KMS-11 (cell line): ENCODE data around the gene ATXN7L2.

Source experiments
- H2AFZ ChIP-seq: fragments of 200-600 bp; sonication (generic); 2 replicates; pipeline ENCODE4 v1.6.1; 2016; ENCODE audit warnings: antibody characterized with exemption, mixed run types, low read depth
- H3K27ac ChIP-seq: fragments of 200-600 bp; sonication (generic); 2 replicates; pipeline ENCODE4 v1.6.1; 2016; ENCODE audit warnings: mild to moderate bottlenecking, mixed run types
- H3K27me3 ChIP-seq: fragments of 200-600 bp; sonication (generic); 2 replicates; pipeline ENCODE4 v1.6.1; 2017; ENCODE audit warnings: mild to moderate bottlenecking, low read depth, mixed run types, moderate library complexity; ENCODE audit not compliant: insufficient read depth
- H3K36me3 ChIP-seq: fragments of 200-600 bp; sonication (generic); 2 replicates; pipeline ENCODE4 v1.6.1; 2017; ENCODE audit warnings: mild to moderate bottlenecking, mixed run types; ENCODE audit not compliant: insufficient read depth
- H3K4me1 ChIP-seq: fragments of 200-600 bp; sonication (generic); 2 replicates; pipeline ENCODE4 v1.6.1; 2016; ENCODE audit warnings: mild to moderate bottlenecking, low read depth, mixed run types; ENCODE audit not compliant: poor library complexity, severe bottlenecking
- H3K4me2 ChIP-seq: fragments of 200-600 bp; sonication (generic); 2 replicates; pipeline ENCODE4 v1.7.0; 2016; ENCODE audit warnings: mild to moderate bottlenecking, mixed run types
- H3K4me3 ChIP-seq: fragments of 200-600 bp; sonication (generic); IDR thresholded peaks from 2 replicates; pipeline ENCODE4 v1.6.1; 2017; ENCODE audit warnings: low read depth, low read length, mixed read lengths; ENCODE audit not compliant: insufficient read depth
- H3K79me2 ChIP-seq: fragments of 200-600 bp; sonication (generic); 2 replicates; pipeline ENCODE4 v1.6.1; 2016; ENCODE audit warnings: low read depth, mixed run types; ENCODE audit not compliant: insufficient read depth
- H3K9ac ChIP-seq: fragments of 200-600 bp; sonication (generic); 2 replicates; pipeline ENCODE4 v1.6.1; 2016; ENCODE audit warnings: mild to moderate bottlenecking, mixed run types
- H4K20me1 ChIP-seq: fragments of 200-600 bp; sonication (generic); 2 replicates; pipeline ENCODE4 v1.6.1; 2016; ENCODE audit warnings: mild to moderate bottlenecking, mixed run types; ENCODE audit not compliant: insufficient read depth
- CTCF ChIP-seq: fragments of 200-600 bp; sonication (generic); conservative IDR thresholded peaks from 2 replicates; pipeline ENCODE4 v1.6.1; 2017; ENCODE audit warnings: low read depth, mild to moderate bottlenecking, antibody characterized with exemption, low read length, moderate library complexity, mixed read lengths

ATXN7L2 gene

GRCh38 chr1:109483672-109484518 is at the start of gene ATXN7L2:
TSS of gene ATXN7L2 (plus strand) at chr1:109483905. CDS start at chr1:109483954, 49 bp downstream.
- no peak for TF ChIP-seq CTCF
- Histone ChIP-seq H3K27ac (peak within 1 kb of the TSS; percentile 85), H3K36me3 (no peaks in the 10 kb centered on the region), H3K79me2 (peaks cover 9% of the 10 kb centered on the region; the same call in 1 of the 2 replicates), H3K27me3 (peaks cover 29% of the 10 kb centered on the region; the same call in 1 of the 2 replicates), H3K4me3 (peak within 1 kb of the TSS; percentile 100), H3K4me2 (peak within 1 kb of the TSS; percentile 100), H3K4me1 (peaks cover 21% of the 10 kb centered on the region), H3K9ac (peak within 1 kb of the TSS; percentile 98), H4K20me1 (no peaks in the 10 kb centered on the region), H2AFZ (peak within 1 kb of the TSS; percentile 99)

GRCh38 chr1:109434484-109434883 is 49.2 kb upstream of the ATXN7L2 start:
- Histone ChIP-seq H2AFZ (no peak overlapping the region), H3K4me3 (no peak overlapping the region), H3K36me3 (no peaks in the 10 kb centered on the region), H3K9ac (no peak overlapping the region), H3K4me1 (peaks cover 6% of the 10 kb centered on the region), H4K20me1 (no peaks in the 10 kb centered on the region), H3K27me3 (no peaks in the 10 kb centered on the region), H3K4me2 (no peak overlapping the region), H3K27ac (no peak overlapping the region), H3K79me2 (no peaks in the 10 kb centered on the region)
- no peak for TF ChIP-seq CTCF

GRCh38 chr1:109438798-109439297 is 44.9 kb upstream of the ATXN7L2 start:
- H3K4me2 ChIP-seq: no peak overlapping the region
- no peak overlapping the region for H3K9ac ChIP-seq
- H3K36me3 ChIP-seq: no peaks in the 10 kb centered on the region
- no peak overlapping the region for H3K27ac ChIP-seq
- no peaks in the 10 kb centered on the region for H3K79me2 ChIP-seq
- no peak for TF ChIP-seq CTCF
- no peak overlapping the region for H3K4me3 ChIP-seq
- peaks cover 6% of the 10 kb centered on the region for H3K4me1 ChIP-seq
- no peak overlapping the region for H2AFZ ChIP-seq
- no peaks in the 10 kb centered on the region for H3K27me3 ChIP-seq
- no peaks in the 10 kb centered on the region for H4K20me1 ChIP-seq

GRCh38 chr1:109441069-109441468 is 42.6 kb upstream of the ATXN7L2 start:
- no peak overlapping the region for H3K9ac ChIP-seq
- H3K4me1 ChIP-seq: peaks cover 6% of the 10 kb centered on the region
- H3K27ac ChIP-seq: no peak overlapping the region
- H2AFZ ChIP-seq: no peak overlapping the region
- H4K20me1 ChIP-seq: no peaks in the 10 kb centered on the region
- no peak for TF ChIP-seq CTCF
- H3K79me2 ChIP-seq: no peaks in the 10 kb centered on the region
- H3K4me2 ChIP-seq: no peak overlapping the region
- no peaks in the 10 kb centered on the region for H3K27me3 ChIP-seq
- H3K36me3 ChIP-seq: no peaks in the 10 kb centered on the region
- H3K4me3 ChIP-seq: no peak overlapping the region
